OCI-M1 (cell line): ENCODE data around the gene OSBPL5.

ENCODE experiments used
- DNase-seq: peaks from one replicate; lab custom pipeline; 2025; lab: John Stamatoyannopoulos, UW

The OSBPL5 gene

GRCh38 chr11:3163241-3163981, 1.7 kb downstream of the OSBPL5 start:
- DNase-seq = peak; percentile 40

- DNase-seq = no peak
These were observed 2.5 kb downstream of the OSBPL5 start for GRCh38 chr11:3162410-3163240.

GRCh38 chr11:3161720-3162409, 3.2 kb downstream of the OSBPL5 start:
- DNase-seq = no peak

- DNase-seq = no peak
These were observed 3.8 kb downstream of the OSBPL5 start for GRCh38 chr11:3161309-3161708.

- peak; percentile 83 for DNase-seq
These were observed 4.7 kb downstream of the OSBPL5 start for GRCh38 chr11:3160252-3161031.

GRCh38 chr11:3159296-3160190, 5.6 kb downstream of the OSBPL5 start:
- DNase-seq = no peak

- DNase-seq = no peak
These were observed 6.3 kb downstream of the OSBPL5 start for GRCh38 chr11:3158821-3159220.

- no peak for DNase-seq
These were observed 6.9 kb downstream of the OSBPL5 start for GRCh38 chr11:3158131-3158591.

GRCh38 chr11:3157381-3158130, 7.6 kb downstream of the OSBPL5 start:
- DNase-seq = no peak

GRCh38 chr11:3156661-3157311, 8.3 kb downstream of the OSBPL5 start:
- no peak for DNase-seq

- no peak for DNase-seq
These were observed 8.8 kb downstream of the OSBPL5 start for GRCh38 chr11:3156282-3156660.

GRCh38 chr11:3155691-3156258, 9.3 kb downstream of the OSBPL5 start:
- no peak for DNase-seq

- DNase-seq = no peak
These were observed 9.9 kb downstream of the OSBPL5 start for GRCh38 chr11:3155216-3155615.

GRCh38 chr11:3154001-3154599, 11.0 kb downstream of the OSBPL5 start:
- DNase-seq = no peak

- DNase-seq = no peak
These were observed 11.7 kb downstream of the OSBPL5 start for GRCh38 chr11:3153291-3153861.

- no peak for DNase-seq
These were observed 12.5 kb downstream of the OSBPL5 start for GRCh38 chr11:3152471-3153110.

GRCh38 chr11:3150726-3151125, 14.4 kb downstream of the OSBPL5 start:
- DNase-seq = no peak

GRCh38 chr11:3149852-3150188, 15.3 kb downstream of the OSBPL5 start:
- DNase-seq = no peak
